ENCODE measurements around the gene TM4SF20. TPM values are rescaled to one million over a fixed set of nuclear protein-coding genes. Genes with fewer than 3 reads are reported as not detected.

The TM4SF20 gene
- total RNA-seq, 4 donors from 2014 or later = not detected

- H3K27ac ChIP-seq = no peak overlapping the region
- no peak for TF ChIP-seq CTCF (IDR thresholded peaks at IDR 0.05)
- TF ChIP-seq POLR2A (IDR thresholded peaks at IDR 0.05) = no peak
- TF ChIP-seq POLR2AphosphoS5 (IDR thresholded peaks at IDR 0.05) = no peak
- TF ChIP-seq EP300 (IDR thresholded peaks at IDR 0.05) = no peak
Measured at GRCh38 chr2:227347117-227347516, 32.0 kb downstream of the TM4SF20 start.

GRCh38 chr2:227344231-227344630 lies 34.9 kb downstream of the TM4SF20 start:
- ATAC-seq = no peak
- no peaks in the 10 kb centered on the region for H3K27me3 ChIP-seq
- H3K9me3 ChIP-seq = no peaks in the 10 kb centered on the region
- WGBS, 2 donors (ENCODE audit: low coverage in 1 of 2) = 84 to 100% methylated on average over 2 of the region's 2 CpGs
- no peak overlapping the region for H3K27ac ChIP-seq
- H3K4me3 ChIP-seq = no peak overlapping the region
- H3K4me1 ChIP-seq = no peaks in the 10 kb centered on the region
- no peak for TF ChIP-seq POLR2A (IDR thresholded peaks at IDR 0.05)
- no peak for TF ChIP-seq CTCF (IDR thresholded peaks at IDR 0.05)
- TF ChIP-seq POLR2AphosphoS5 (IDR thresholded peaks at IDR 0.05) = no peak
- no peak for TF ChIP-seq EP300 (IDR thresholded peaks at IDR 0.05)
- H3K36me3 ChIP-seq = peaks cover 0 to 70% of the 10 kb centered on the region in 2 donors

More at GRCh38 chr2:227347117-227347516, 32.0 kb downstream of the TM4SF20 start:
- Histone ChIP-seq H3K9me3 (no peaks in the 10 kb centered on the region), H3K4me1 (no peaks in the 10 kb centered on the region), H3K36me3 (peaks cover 0 to 47% of the 10 kb centered on the region in 2 donors), H3K4me3 (no peak overlapping the region), H3K27me3 (no peaks in the 10 kb centered on the region)
- WGBS, 2 donors (ENCODE audit: low coverage in 1 of 2) = 83 to 100% methylated on average over 3 to 7 of the region's 7 CpGs
- ATAC-seq = no peak

GRCh38 chr2:227341553-227341952 lies 37.6 kb downstream of the TM4SF20 start:
- Histone ChIP-seq H3K27me3 (no peaks in the 10 kb centered on the region), H3K36me3 (peaks cover 0 to 60% of the 10 kb centered on the region in 2 donors), H3K4me3 (no peak overlapping the region), H3K9me3 (no peaks in the 10 kb centered on the region), H3K27ac (no peak overlapping the region), H3K4me1 (no peaks in the 10 kb centered on the region)
- TF ChIP-seq EP300 (IDR thresholded peaks at IDR 0.05) (no peak), CTCF (IDR thresholded peaks at IDR 0.05) (no peak), POLR2A (IDR thresholded peaks at IDR 0.05) (no peak), POLR2AphosphoS5 (IDR thresholded peaks at IDR 0.05) (no peak)
- 83 to 93% methylated on average over 2 of the region's 2 CpGs for WGBS, 2 donors (ENCODE audit: low coverage in 1 of 2)
- ATAC-seq = no peak

- TF ChIP-seq POLR2A (IDR thresholded peaks at IDR 0.05) = no peak
- no peak for TF ChIP-seq EP300 (IDR thresholded peaks at IDR 0.05)
- TF ChIP-seq CTCF (IDR thresholded peaks at IDR 0.05) = no peak
- no peak for TF ChIP-seq POLR2AphosphoS5 (IDR thresholded peaks at IDR 0.05)
- H3K4me1 ChIP-seq = no peaks in the 10 kb centered on the region
- no peaks in the 10 kb centered on the region for H3K9me3 ChIP-seq
- no peaks in the 10 kb centered on the region for H3K27me3 ChIP-seq
- 56 to 71% methylated on average over 6 of the region's 6 CpGs for WGBS, 2 donors (ENCODE audit: low coverage in 1 of 2)
- no peak for ATAC-seq
- H3K4me3 ChIP-seq = no peak overlapping the region
- peaks cover 0 to 67% of the 10 kb centered on the region in 2 donors for H3K36me3 ChIP-seq
- H3K27ac ChIP-seq = no peak overlapping the region
Measured at GRCh38 chr2:227340106-227340505, 39.0 kb downstream of the TM4SF20 start.

- TF ChIP-seq POLR2A (IDR thresholded peaks at IDR 0.05) (no peak), CTCF (IDR thresholded peaks at IDR 0.05) (no peak), POLR2AphosphoS5 (IDR thresholded peaks at IDR 0.05) (no peak), EP300 (IDR thresholded peaks at IDR 0.05) (no peak)
- H3K27ac ChIP-seq = no peak overlapping the region
- no peak overlapping the region for H3K4me3 ChIP-seq
- peaks cover 0 to 75% of the 10 kb centered on the region in 2 donors for H3K36me3 ChIP-seq
- no peak for ATAC-seq
- no peaks in the 10 kb centered on the region for H3K9me3 ChIP-seq
- H3K27me3 ChIP-seq = no peaks in the 10 kb centered on the region
- no peaks in the 10 kb centered on the region for H3K4me1 ChIP-seq
- WGBS, 2 donors (ENCODE audit: low coverage in 1 of 2) = 85 to 100% methylated on average over 1 to 2 of the region's 2 CpGs
Measured at GRCh38 chr2:227339098-227339599, 40.0 kb downstream of the TM4SF20 start.
